HepG2 (cell line): ENCODE results near the gene MGMT.

ENCODE experiments used
- KDM4B ChIP-seq: sonication (generic); formaldehyde crosslinking; IDR thresholded peaks from 2 replicates; pipeline ENCODE4 v1.4.0; 2020; ENCODE audit warnings: missing genetic modification reagents
- POLR2A ChIP-seq, 2 experiments: IDR thresholded peaks; 2 replicates each; pipeline ENCODE4 v1.6.1; 2011; ENCODE audit warnings: low read depth in 2 of 2, low read length in 2 of 2, mild to moderate bottlenecking in 1 of 2, moderate library complexity in 1 of 2; ENCODE audit not compliant: insufficient read depth in 1 of 2
- POLR2AphosphoS2 ChIP-seq: IDR thresholded peaks from 2 replicates; pipeline ENCODE4 v1.6.1; 2011; ENCODE audit warnings: low read depth, low read length, improper control_type of control experiment
- ZNF224 ChIP-seq: sonication (generic); formaldehyde crosslinking; IDR thresholded peaks from 2 replicates; pipeline ENCODE4 v1.5.0; 2020; ENCODE audit warnings: mild to moderate bottlenecking, missing genetic modification reagents
- ZNF256 ChIP-seq: sonication (generic); formaldehyde crosslinking; conservative IDR thresholded peaks from 2 replicates; pipeline ENCODE4 v1.4.0; 2020; ENCODE audit warnings: missing genetic modification reagents

DNA sequence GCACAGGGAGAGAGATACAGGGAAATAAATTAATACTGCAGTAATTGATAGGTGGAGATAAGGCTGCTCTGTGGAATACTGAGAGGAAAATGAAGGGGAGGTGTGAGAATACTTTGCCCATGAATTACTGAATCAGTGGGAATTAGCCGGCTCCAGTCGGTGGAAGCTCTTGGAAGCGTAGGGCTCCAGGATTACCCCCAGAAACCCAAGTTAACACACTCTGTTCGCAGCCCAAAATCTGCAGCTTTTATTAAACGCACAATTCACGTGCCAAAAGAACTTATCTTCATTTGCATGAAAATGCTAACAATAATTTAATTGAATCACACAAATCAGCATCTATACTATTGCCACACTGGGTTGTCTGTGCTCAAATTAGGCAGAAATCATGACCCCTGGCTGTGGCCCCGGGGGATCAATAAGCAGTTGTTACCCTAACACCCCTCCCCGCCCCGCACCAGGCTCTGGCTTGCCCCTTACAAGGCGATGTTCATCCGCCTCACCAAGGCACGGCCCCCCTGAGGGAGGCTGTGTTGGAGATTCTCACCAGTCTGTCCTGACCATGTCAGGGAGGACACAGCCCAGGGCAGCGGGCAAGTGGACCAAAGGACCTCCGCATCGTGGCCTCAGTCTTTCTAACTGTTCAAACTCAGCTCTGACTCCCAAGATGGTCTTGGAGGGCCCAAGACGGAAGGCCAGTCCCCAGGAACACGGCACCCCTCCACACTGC, 48.4 kb upstream of the MGMT start:
- TF ChIP-seq POLR2AphosphoS2 (no peak), ZNF256 (CRISPR knock-in tag) (no peak), POLR2A (IDR thresholded peaks at IDR 0.05; ENCODE audit: insufficient read depth in 1 of 2, low read depth in 2 of 2, low read length in 2 of 2) (no peak), ZNF224 (CRISPR knock-in tag) (no peak), KDM4B (CRISPR knock-in tag) (no peak)
